Loucy (cell line): ENCODE measurements around the gene SLC4A9.

ENCODE experiments used
- CTCF ChIP-seq: fragments of 200-600 bp; sonication (generic); conservative IDR thresholded peaks from 2 replicates; pipeline ENCODE4 v1.5.1; 2014; ENCODE audit warnings: mild to moderate bottlenecking, antibody characterized with exemption, low read length
- EZH2phosphoT487 ChIP-seq: fragments of 200-600 bp; IDR thresholded peaks from 2 replicates; pipeline ENCODE4 v1.6.1; 2018; ENCODE audit warnings: antibody characterized with exemption, mild to moderate bottlenecking, moderate library complexity, borderline replicate concordance

- TF ChIP-seq CTCF (no peak), EZH2phosphoT487 (no peak)
Measured at GRCh38 chr5:140325486-140325885, 34.5 kb upstream of the SLC4A9 start.
